Endothelial cell of umbilical vein (primary cell): ENCODE measurements around the gene INSC. TPM values are rescaled to one million over a fixed set of nuclear protein-coding genes. Genes with fewer than 3 reads are reported as not detected.

Source experiments
- BruUV-seq: library from RNA; stranded (reverse); fragments of 400-500 nt; replicated peaks from 2 replicates; lab custom pipeline; 2021; lab: Mats Ljungman, UMichigan
- CTCF ChIA-PET: fragments of 300-600, 350-600 bp; sonication (Branson Sonifier 250); formaldehyde crosslinking; loops from one replicate; lab custom pipeline; 2021; ENCODE audit warnings: antibody characterized with exemption, inconsistent platforms; lab: Charles Lee
- POLR2A ChIA-PET: fragments of 300-600, 350-600 bp; sonication (Branson Sonifier 250); formaldehyde crosslinking; loops from one replicate; lab custom pipeline; 2021; ENCODE audit warnings: antibody characterized with exemption, inconsistent platforms; lab: Charles Lee
- DNase-seq: peaks from one replicate; pipeline ENCODE4 v3.0.0-alpha.2; 2011; ENCODE audit warnings: low read depth, low spot score
- FAIRE-seq: peaks from 2 replicates; lab custom pipeline; 2011; peaks lifted over from hg19 to GRCh38; lab: Jason Lieb, UNC
- H2AFZ ChIP-seq: 2 replicates; pipeline ENCODE4 v1.6.0; 2012; ENCODE audit warnings: low read depth, low read length, control low read depth, inconsistent platforms
- H3K27ac ChIP-seq: 2 replicates; pipeline ENCODE4 v1.5.1; 2011; ENCODE audit warnings: low read depth, mild to moderate bottlenecking, control low read depth, low read length, moderate library complexity; ENCODE audit not compliant: insufficient read depth
- H3K27me3 ChIP-seq, 2 experiments: 2 replicates each; pipeline versions ENCODE4 v1.6.0 to v1.6.1; 2011; ENCODE audit warnings: low read length in 2 of 2, mixed read lengths in 1 of 2; ENCODE audit not compliant: control insufficient read depth in 2 of 2, insufficient read depth in 2 of 2
- H3K36me3 ChIP-seq, 2 experiments: 2 replicates in 1 of 2; 3 replicates in 1 of 2; pipeline ENCODE4 v1.5.1; 2011; ENCODE audit warnings: low read length in 2 of 2, mild to moderate bottlenecking in 1 of 2, moderate library complexity in 1 of 2; ENCODE audit not compliant: control insufficient read depth in 2 of 2, insufficient read depth in 2 of 2; ENCODE audit errors: extremely low read depth in 1 of 2
- H3K4me1 ChIP-seq: 3 replicates; pipeline ENCODE4 v1.5.1; 2011; ENCODE audit warnings: mild to moderate bottlenecking, low read length; ENCODE audit not compliant: control insufficient read depth, insufficient read depth; ENCODE audit errors: extremely low read depth
- H3K4me2 ChIP-seq: 2 replicates; pipeline ENCODE4 v1.6.1; 2011; ENCODE audit warnings: low read length, control low read depth, mixed read lengths; ENCODE audit not compliant: insufficient read depth
- H3K4me3 ChIP-seq, 3 experiments: fragments of 200-600 bp in 1 of 3; sonication (generic), shearing (Covaris generic) in 1 of 3; replicated peaks in 1 of 3; 2 replicates each; pipeline ENCODE4 v1.5.1; 2011 to 2016; ENCODE audit warnings: control low read depth in 3 of 3, low read length in 3 of 3, mild to moderate bottlenecking in 2 of 3, inconsistent platforms in 1 of 3, low read depth in 1 of 3, moderate library complexity in 1 of 3; ENCODE audit not compliant: insufficient read depth in 1 of 3
- H3K79me2 ChIP-seq: 2 replicates; pipeline ENCODE4 v1.6.0; 2012; ENCODE audit warnings: low read length, inconsistent platforms; ENCODE audit not compliant: control insufficient read depth, insufficient read depth
- H3K9ac ChIP-seq: replicated peaks from 2 replicates; pipeline ENCODE3; 2011; ENCODE audit warnings: low read length, control low read depth; ENCODE audit not compliant: insufficient read depth; ENCODE audit errors: extremely low read depth
- H3K9me1 ChIP-seq: replicated peaks from 3 replicates; pipeline ENCODE4 v1.6.0; 2011; ENCODE audit warnings: mild to moderate bottlenecking, low read length; ENCODE audit not compliant: control insufficient read depth, insufficient read depth; ENCODE audit errors: extremely low read depth
- H3K9me3 ChIP-seq: replicated peaks from 2 replicates; pipeline ENCODE4 v1.5.1; 2012; ENCODE audit warnings: low read length, inconsistent platforms; ENCODE audit not compliant: control insufficient read depth, insufficient read depth
- H4K20me1 ChIP-seq: replicated peaks from 2 replicates; pipeline ENCODE3; 2011; ENCODE audit warnings: mild to moderate bottlenecking, low read length; ENCODE audit not compliant: control insufficient read depth, insufficient read depth; ENCODE audit errors: extremely low read depth
- CTCF ChIP-seq, 2 donors: IDR thresholded peaks; 1 replicate in 1 of 2; 2 replicates in 1 of 2; pipeline ENCODE4 v1.5.1; 2011; ENCODE audit warnings: low read length in 2 of 2, mild to moderate bottlenecking in 2 of 2, moderate library complexity in 2 of 2, control low read depth in 1 of 2, inconsistent platforms in 1 of 2, low read depth in 1 of 2; ENCODE audit not compliant: insufficient read depth in 1 of 2; ENCODE audit errors: extremely low read depth in 1 of 2
- EZH2 ChIP-seq: IDR thresholded peaks from 2 replicates; pipeline ENCODE4 v1.6.1; 2012; ENCODE audit warnings: borderline replicate concordance, low read depth, mild to moderate bottlenecking, moderate library complexity, low read length, inconsistent platforms; ENCODE audit not compliant: severe bottlenecking
- FOS ChIP-seq: IDR thresholded peaks from 2 replicates; pipeline ENCODE4 v1.6.1; 2011; ENCODE audit warnings: mild to moderate bottlenecking, low read length, moderate library complexity, borderline replicate concordance; ENCODE audit not compliant: insufficient read depth
- GATA2 ChIP-seq: IDR thresholded peaks from 2 replicates; pipeline ENCODE4 v1.7.0; 2011; ENCODE audit warnings: low read depth, mild to moderate bottlenecking, moderate library complexity, mixed read lengths, low read length; ENCODE audit not compliant: insufficient read length, insufficient read depth
- JUN ChIP-seq: IDR thresholded peaks from 2 replicates; pipeline ENCODE4 v1.6.1; 2011; ENCODE audit warnings: borderline replicate concordance, low read depth; ENCODE audit not compliant: insufficient read length, insufficient read depth
- MAX ChIP-seq: IDR thresholded peaks from 2 replicates; pipeline ENCODE4 v1.6.1; 2011; ENCODE audit not compliant: insufficient read depth, insufficient read length
- MYC ChIP-seq: IDR thresholded peaks from one replicate; pipeline ENCODE4 v1.6.1; 2011; ENCODE audit warnings: mild to moderate bottlenecking, low read depth, low read length
- POLR2A ChIP-seq: IDR thresholded peaks from 2 replicates; pipeline ENCODE4 v1.6.1; 2012; ENCODE audit warnings: low read depth, mild to moderate bottlenecking, control low read depth, low read length
- POLR2AphosphoS5 ChIP-seq: IDR thresholded peaks from 2 replicates; pipeline ENCODE4 v1.6.1; 2012; ENCODE audit warnings: low read depth, mild to moderate bottlenecking, control low read depth, low read length, moderate library complexity; ENCODE audit not compliant: insufficient read depth
- dilution Hi-C: fragments of 300-500 bp; cut with MboI; formaldehyde crosslinking; loops from one replicate; pipeline ENCODE4 v1.15.0; 2019; ENCODE audit warnings: low sequenced_read_pairs; ENCODE audit not compliant: extremely low pct_ligation_motif_present
- intact Hi-C: fragments of 100-400 bp; cut with micrococcal nuclease; formaldehyde crosslinking; loops from one replicate; pipeline ENCODE4 v1.10.0; 2022
- polyA plus RNA-seq, 4 experiments: library from polyadenylated mRNA; depleted of rRNA in 3 of 4; stranded (reverse) in 3 of 4; unstranded in 1 of 4; fragments of >200 nt; gene quantifications; 2 replicates each; pipeline versions ENCODE4 v1.2.1 to v1.2.3, GENCODE V29; 2011 to 2012; ENCODE audit warnings: missing spikeins in 1 of 4
- total RNA-seq: library from RNA; stranded (reverse); gene quantifications from 2 replicates; pipeline ENCODE4 v1.2.3, GENCODE V29; 2021

Gene INSC
- total and polyA plus RNA-seq, 2 donors (not counting 3 experiments of a cell fraction or from before 2014, with no cell fraction given) = not detected

GRCh38 chr11:15142838-15143237 lies 28.1 kb downstream of the INSC start:
- dilution Hi-C loops = no loop called here
- ChIA-PET CTCF (no interaction called here), POLR2A (no interaction called here)
- Histone ChIP-seq H3K27ac (no peak overlapping the region), H3K9me1 (no peaks in the 10 kb centered on the region), H3K9ac (no peak overlapping the region), H3K4me3 (no peak overlapping the region), H3K36me3 (no peaks in the 10 kb centered on the region), H3K27me3 (no peaks in the 10 kb centered on the region), H3K9me3 (no peaks in the 10 kb centered on the region), H3K4me2 (no peak overlapping the region), H2AFZ (no peak overlapping the region), H3K79me2 (no peaks in the 10 kb centered on the region), H4K20me1 (no peaks in the 10 kb centered on the region), H3K4me1 (no peaks in the 10 kb centered on the region)
- intact Hi-C loops = no loop called here
- DNase-seq (no peak), FAIRE-seq (no peak)
- BruUV-seq = no TSS peak
- no peak for TF ChIP-seq POLR2A
- no peak for TF ChIP-seq MYC
- no peak for TF ChIP-seq FOS
- TF ChIP-seq JUN = no peak
- no peak for TF ChIP-seq GATA2
- TF ChIP-seq POLR2AphosphoS5 = no peak
- TF ChIP-seq CTCF (IDR thresholded peaks at IDR 0.05; ENCODE audit: extremely low read depth in 1 of 2, insufficient read depth in 1 of 2, low read depth in 1 of 2, low read length in 2 of 2) = no peak
- TF ChIP-seq MAX = no peak
- no peak for TF ChIP-seq EZH2
